ENCODE measurements around the gene PTPRB. TPM values are rescaled to one million over a fixed set of nuclear protein-coding genes. Genes with fewer than 3 reads are reported as not detected.
"Not testable (repeated sequence)": the region's sequence is repeated elsewhere in the genome, so short reads cannot be mapped to it uniquely, and the experiment has no call there.

Gene PTPRB
- total RNA-seq, 1 experiment from 2014 or later: 0.17 TPM

DNA sequence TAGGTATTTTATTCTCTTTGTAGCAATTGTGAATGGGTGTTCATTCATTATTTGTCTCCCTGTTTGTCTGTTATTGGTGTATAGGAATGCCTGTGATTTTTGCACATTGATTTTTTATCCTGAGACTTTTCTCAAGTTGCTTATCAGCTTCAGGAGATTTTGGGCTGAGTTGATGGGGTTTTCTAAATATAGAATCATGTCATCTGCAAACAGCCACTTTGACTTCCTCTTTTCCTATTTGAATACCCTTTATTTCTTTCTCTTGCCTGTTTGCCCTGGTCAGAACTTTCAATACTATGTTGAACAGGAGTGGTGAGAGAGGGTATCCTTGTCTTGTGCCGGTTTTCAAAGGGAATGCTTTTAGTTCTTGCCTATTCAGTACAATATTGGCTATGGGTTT, 144.3 kb downstream of the PTPRB start:
- H3K9ac ChIP-seq (ENCODE audit: low read length); CTCF ChIA-PET; H4K20me1 ChIP-seq (ENCODE audit: insufficient read depth); BruUV-seq (replicated peaks); POLR2A ChIA-PET; H3K27ac ChIP-seq (ENCODE audit: low read depth, low read length); H3K27me3 ChIP-seq (ENCODE audit: insufficient read depth, low read length); DNase-seq (ENCODE audit: low read depth, low spot score); H3K4me2 ChIP-seq (ENCODE audit: low read length); RAD21 ChIA-PET (ENCODE audit: low non-redundant PET in 1 of 2, low total read pairs in 2 of 2, uncharacterized antibody in 2 of 2, unreplicated experiment in 2 of 2); H3K9me3 ChIP-seq (ENCODE audit: control insufficient read depth in 1 of 2, insufficient read depth in 1 of 2, low read depth in 1 of 2, low read length in 2 of 2); H3K9me2 ChIP-seq (ENCODE audit: insufficient read depth); H3K4me1 ChIP-seq (ENCODE audit: control insufficient read depth in 1 of 2, insufficient read depth in 2 of 2, low read length in 2 of 2); H3K4me3 ChIP-seq (replicated peaks in 1 of 2; ENCODE audit: low read depth in 1 of 2, low read length in 2 of 2); H3K36me3 ChIP-seq (ENCODE audit: control insufficient read depth in 1 of 2, insufficient read depth in 2 of 2, low read length in 2 of 2); H2AFZ ChIP-seq (ENCODE audit: low read depth, low read length, poor library complexity, severe bottlenecking); intact Hi-C loops (cut with micrococcal nuclease); ATAC-seq: not testable (repeated sequence)
- H3K79me2 ChIP-seq (ENCODE audit: insufficient read depth, low read length): peaks cover 12% of the 10 kb centered on the region

DNA sequence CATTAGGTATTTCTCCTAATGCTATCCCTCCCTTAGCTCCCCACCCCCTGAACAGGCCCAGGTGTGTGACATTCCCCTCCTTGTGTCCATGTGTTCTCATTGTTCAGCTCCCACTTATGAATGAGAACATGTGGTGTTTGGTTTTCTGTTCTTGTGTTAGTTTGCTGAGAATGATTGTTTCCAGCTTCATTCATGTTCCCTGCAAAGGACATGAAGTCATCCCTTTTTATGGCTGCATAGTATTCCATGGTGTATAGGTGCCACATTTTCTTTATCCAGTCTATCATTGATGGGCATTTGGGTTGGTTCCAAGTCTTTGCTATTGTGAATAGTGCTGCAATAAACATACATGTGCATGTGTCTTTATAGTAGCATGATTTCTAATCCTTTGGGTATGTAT, 146.3 kb downstream of the PTPRB start:
- H3K27ac ChIP-seq (ENCODE audit: low read depth, low read length); H3K4me1 ChIP-seq (ENCODE audit: control insufficient read depth in 1 of 2, insufficient read depth in 2 of 2, low read length in 2 of 2); H3K9ac ChIP-seq (ENCODE audit: low read length); H3K36me3 ChIP-seq (ENCODE audit: control insufficient read depth in 1 of 2, insufficient read depth in 2 of 2, low read length in 2 of 2); DNase-seq (ENCODE audit: low read depth, low spot score); H3K4me3 ChIP-seq (replicated peaks in 1 of 2; ENCODE audit: low read depth in 1 of 2, low read length in 2 of 2); intact Hi-C loops (cut with micrococcal nuclease); ATAC-seq; POLR2A ChIA-PET; BruUV-seq (replicated peaks); H2AFZ ChIP-seq (ENCODE audit: low read depth, low read length, poor library complexity, severe bottlenecking); H3K9me3 ChIP-seq (ENCODE audit: control insufficient read depth in 1 of 2, insufficient read depth in 1 of 2, low read depth in 1 of 2, low read length in 2 of 2); H3K27me3 ChIP-seq (ENCODE audit: insufficient read depth, low read length); H4K20me1 ChIP-seq (ENCODE audit: insufficient read depth); CTCF ChIA-PET; H3K9me2 ChIP-seq (ENCODE audit: insufficient read depth); H3K4me2 ChIP-seq (ENCODE audit: low read length); RAD21 ChIA-PET (ENCODE audit: low non-redundant PET in 1 of 2, low total read pairs in 2 of 2, uncharacterized antibody in 2 of 2, unreplicated experiment in 2 of 2): not testable (repeated sequence)
- peaks cover 12% of the 10 kb centered on the region for H3K79me2 ChIP-seq (ENCODE audit: insufficient read depth, low read length)

DNA sequence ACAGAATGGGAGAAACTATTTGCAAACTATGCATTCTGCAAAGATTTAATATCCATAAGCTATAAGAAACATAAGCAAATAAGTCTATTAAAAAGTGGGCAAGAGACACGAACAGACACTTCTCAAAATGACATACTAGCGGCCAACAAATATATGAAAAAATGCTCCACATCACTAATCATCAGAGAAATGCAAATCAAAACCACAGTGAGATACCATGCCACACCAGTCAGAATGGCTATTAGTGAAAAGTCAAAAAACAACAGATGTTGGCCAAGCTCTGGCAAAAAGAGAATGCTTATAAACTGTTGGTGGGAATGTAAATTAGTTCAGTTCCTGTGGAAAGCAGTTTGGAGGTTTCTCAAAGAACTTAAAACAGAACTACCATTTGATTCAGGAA, 149.8 kb downstream of the PTPRB start:
- no peak for DNase-seq (ENCODE audit: low read depth, low spot score)
- no peak overlapping the region for H2AFZ ChIP-seq (ENCODE audit: low read depth, low read length, poor library complexity, severe bottlenecking)
- ChIA-PET POLR2A (interaction anchor here (0.6 kb wide), 1 partner anchor 103 kb away, joined by 3 read pairs; no protein-coding TSS in a partner anchor), CTCF (no interaction called here), RAD21 (ENCODE audit: low non-redundant PET in 1 of 2, low total read pairs in 2 of 2, uncharacterized antibody in 2 of 2, unreplicated experiment in 2 of 2) (no interaction called here)
- no peaks in the 10 kb centered on the region for H3K36me3 ChIP-seq (ENCODE audit: control insufficient read depth in 1 of 2, insufficient read depth in 2 of 2, low read length in 2 of 2)
- no TSS peak for BruUV-seq (replicated peaks)
- intact Hi-C loops (cut with micrococcal nuclease): no loop called here
- H3K9me3 ChIP-seq (ENCODE audit: control insufficient read depth in 1 of 2, insufficient read depth in 1 of 2, low read depth in 1 of 2, low read length in 2 of 2): no peaks in the 10 kb centered on the region
- peaks cover 7% of the 10 kb centered on the region; the same call in 1 of the 2 replicates for H3K79me2 ChIP-seq (ENCODE audit: insufficient read depth, low read length)
- TF ChIP-seq RAD21 (IDR thresholded peaks at IDR 0.05; ENCODE audit: low read depth): no peak
- TF ChIP-seq, protein P1, sequence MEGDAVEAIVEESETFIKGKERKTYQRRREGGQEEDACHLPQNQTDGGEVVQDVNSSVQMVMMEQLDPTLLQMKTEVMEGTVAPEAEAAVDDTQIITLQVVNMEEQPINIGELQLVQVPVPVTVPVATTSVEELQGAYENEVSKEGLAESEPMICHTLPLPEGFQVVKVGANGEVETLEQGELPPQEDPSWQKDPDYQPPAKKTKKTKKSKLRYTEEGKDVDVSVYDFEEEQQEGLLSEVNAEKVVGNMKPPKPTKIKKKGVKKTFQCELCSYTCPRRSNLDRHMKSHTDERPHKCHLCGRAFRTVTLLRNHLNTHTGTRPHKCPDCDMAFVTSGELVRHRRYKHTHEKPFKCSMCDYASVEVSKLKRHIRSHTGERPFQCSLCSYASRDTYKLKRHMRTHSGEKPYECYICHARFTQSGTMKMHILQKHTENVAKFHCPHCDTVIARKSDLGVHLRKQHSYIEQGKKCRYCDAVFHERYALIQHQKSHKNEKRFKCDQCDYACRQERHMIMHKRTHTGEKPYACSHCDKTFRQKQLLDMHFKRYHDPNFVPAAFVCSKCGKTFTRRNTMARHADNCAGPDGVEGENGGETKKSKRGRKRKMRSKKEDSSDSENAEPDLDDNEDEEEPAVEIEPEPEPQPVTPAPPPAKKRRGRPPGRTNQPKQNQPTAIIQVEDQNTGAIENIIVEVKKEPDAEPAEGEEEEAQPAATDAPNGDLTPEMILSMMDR (IDR thresholded peaks at IDR 0.05 in 2 of 3, conservative IDR thresholded peaks at IDR 0.05 in 1 of 3; ENCODE audit: borderline replicate concordance in 1 of 3, insufficient read depth in 1 of 3, low read depth in 2 of 3, low read length in 2 of 3): no peak
- no peak for TF ChIP-seq YY1 (IDR thresholded peaks at IDR 0.05; ENCODE audit: extremely low read depth, insufficient replicate concordance, low read depth, low read length)
- no peak for TF ChIP-seq CEBPB (IDR thresholded peaks at IDR 0.05; ENCODE audit: low read depth)
- TF ChIP-seq, protein P2, sequence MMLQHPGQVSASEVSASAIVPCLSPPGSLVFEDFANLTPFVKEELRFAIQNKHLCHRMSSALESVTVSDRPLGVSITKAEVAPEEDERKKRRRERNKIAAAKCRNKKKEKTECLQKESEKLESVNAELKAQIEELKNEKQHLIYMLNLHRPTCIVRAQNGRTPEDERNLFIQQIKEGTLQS (IDR thresholded peaks at IDR 0.05): no peak
- no peak for TF ChIP-seq ZNF274 (IDR thresholded peaks at IDR 0.05; ENCODE audit: low read depth, low read length)
- no peak for TF ChIP-seq ELF1 (IDR thresholded peaks at IDR 0.05; ENCODE audit: borderline replicate concordance, low read depth)
- TF ChIP-seq TCF7L2 (IDR thresholded peaks at IDR 0.05; ENCODE audit: borderline replicate concordance, extremely low read depth, insufficient read depth, insufficient read length): no peak
- H4K20me1 ChIP-seq (ENCODE audit: insufficient read depth): no peaks in the 10 kb centered on the region
- H3K27me3 ChIP-seq (ENCODE audit: insufficient read depth, low read length): no peaks in the 10 kb centered on the region
- no peak for ATAC-seq
- no peak overlapping the region for H3K4me2 ChIP-seq (ENCODE audit: low read length)
- H3K9ac ChIP-seq (ENCODE audit: low read length): no peak overlapping the region
- H3K27ac ChIP-seq (ENCODE audit: low read depth, low read length): no peak overlapping the region
- H3K9me2 ChIP-seq (ENCODE audit: insufficient read depth): no peaks in the 10 kb centered on the region
- H3K4me1 ChIP-seq (ENCODE audit: control insufficient read depth in 1 of 2, insufficient read depth in 2 of 2, low read length in 2 of 2): no peaks in the 10 kb centered on the region
- H3K4me3 ChIP-seq (replicated peaks in 1 of 2; ENCODE audit: low read depth in 1 of 2, low read length in 2 of 2): no peak overlapping the region
